GM12865 (cell line): ENCODE measurements around the gene ZNF772.
"Not testable (repeated sequence)": the region's sequence is repeated elsewhere in the genome, so short reads cannot be mapped to it uniquely, and the experiment has no call there.

Experiments
- DNase-seq: peaks from one replicate; pipeline ENCODE4 v3.0.0; 2010; ENCODE audit warnings: low read depth
- H3K4me3 ChIP-seq: 2 replicates; pipeline ENCODE4 v1.5.1; 2011; ENCODE audit warnings: mild to moderate bottlenecking, low read depth, low read length, control low read depth
- TF ChIP-seq, protein P1 (sequence below): IDR thresholded peaks from 2 replicates; pipeline ENCODE4 v1.5.1; 2011; ENCODE audit warnings: low read length, control low read depth, low read depth, inconsistent platforms; ENCODE audit not compliant: insufficient read depth; ENCODE audit errors: missing control alignments

Gene ZNF772

DNA sequence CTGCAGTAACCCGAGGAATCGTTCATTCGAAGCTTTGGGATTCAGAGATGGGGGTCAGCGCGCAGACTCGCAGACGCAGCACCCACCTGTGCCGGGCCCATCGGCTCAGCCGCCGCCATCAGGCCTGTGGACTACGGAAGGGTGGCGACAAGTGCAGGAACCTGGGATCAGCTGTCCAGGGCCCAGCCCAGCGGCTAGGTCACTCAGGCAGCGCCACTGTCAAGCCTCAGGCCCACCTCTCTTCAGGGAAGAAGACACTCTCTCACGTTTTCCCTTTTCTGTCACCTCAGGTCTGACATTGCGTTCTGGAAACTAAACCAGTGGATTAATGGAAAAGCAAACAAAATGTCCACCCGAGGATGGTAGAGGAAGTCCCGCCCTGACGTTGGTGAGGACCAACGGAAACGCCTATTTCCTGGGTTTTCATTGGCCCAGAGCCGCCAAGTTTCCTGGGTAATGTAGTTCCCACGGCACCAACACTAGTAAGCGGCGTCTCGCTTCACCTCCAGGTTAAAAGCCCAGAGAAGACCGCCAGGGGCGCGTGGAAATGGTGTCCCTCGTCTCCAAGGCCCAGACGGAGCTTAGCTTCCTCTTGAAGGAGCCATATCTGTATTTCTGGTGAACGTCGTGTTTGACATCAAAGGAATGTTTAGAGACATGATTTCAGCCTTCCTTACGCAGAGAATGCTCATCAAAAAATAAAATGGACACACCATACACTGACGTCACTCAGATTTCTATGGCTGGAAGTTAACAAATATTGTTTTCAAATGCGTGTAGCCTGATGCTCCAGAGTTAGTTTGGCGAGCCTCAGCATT, at the start of gene ZNF772:
TSS of gene ZNF772 (minus strand) at position 376 of the 818 bp plus-strand sequence. CDS start at position 119, 257 bp downstream.
- TF ChIP-seq, protein P1, sequence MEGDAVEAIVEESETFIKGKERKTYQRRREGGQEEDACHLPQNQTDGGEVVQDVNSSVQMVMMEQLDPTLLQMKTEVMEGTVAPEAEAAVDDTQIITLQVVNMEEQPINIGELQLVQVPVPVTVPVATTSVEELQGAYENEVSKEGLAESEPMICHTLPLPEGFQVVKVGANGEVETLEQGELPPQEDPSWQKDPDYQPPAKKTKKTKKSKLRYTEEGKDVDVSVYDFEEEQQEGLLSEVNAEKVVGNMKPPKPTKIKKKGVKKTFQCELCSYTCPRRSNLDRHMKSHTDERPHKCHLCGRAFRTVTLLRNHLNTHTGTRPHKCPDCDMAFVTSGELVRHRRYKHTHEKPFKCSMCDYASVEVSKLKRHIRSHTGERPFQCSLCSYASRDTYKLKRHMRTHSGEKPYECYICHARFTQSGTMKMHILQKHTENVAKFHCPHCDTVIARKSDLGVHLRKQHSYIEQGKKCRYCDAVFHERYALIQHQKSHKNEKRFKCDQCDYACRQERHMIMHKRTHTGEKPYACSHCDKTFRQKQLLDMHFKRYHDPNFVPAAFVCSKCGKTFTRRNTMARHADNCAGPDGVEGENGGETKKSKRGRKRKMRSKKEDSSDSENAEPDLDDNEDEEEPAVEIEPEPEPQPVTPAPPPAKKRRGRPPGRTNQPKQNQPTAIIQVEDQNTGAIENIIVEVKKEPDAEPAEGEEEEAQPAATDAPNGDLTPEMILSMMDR: peak; percentile 67

DNA sequence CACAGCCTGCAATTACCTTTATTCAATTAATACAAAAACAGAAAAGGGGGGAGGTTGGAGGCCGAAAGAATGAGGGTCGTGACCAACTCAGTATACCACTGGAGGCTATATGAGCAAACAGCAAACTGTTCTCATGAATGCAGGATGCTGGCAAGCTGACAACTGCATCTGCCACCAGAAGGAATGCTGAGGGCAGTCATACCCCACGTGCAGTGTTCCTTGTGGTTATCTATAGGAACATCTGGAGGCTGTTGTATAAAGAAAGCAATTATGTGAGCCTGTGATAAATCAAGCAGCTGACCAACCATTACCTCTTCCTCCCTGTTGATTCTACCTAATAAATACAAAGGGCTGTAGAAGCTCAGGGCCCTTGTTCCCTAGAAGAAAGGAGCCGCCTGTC, 40.7 kb upstream of the ZNF772 start:
- DNase-seq, H3K4me3 ChIP-seq: not testable (repeated sequence)

More for the DNA sequence above, at the start of gene ZNF772:
- peak within 1 kb of the TSS; percentile 63 for H3K4me3 ChIP-seq
- DNase-seq: peak; percentile 94

DNA sequence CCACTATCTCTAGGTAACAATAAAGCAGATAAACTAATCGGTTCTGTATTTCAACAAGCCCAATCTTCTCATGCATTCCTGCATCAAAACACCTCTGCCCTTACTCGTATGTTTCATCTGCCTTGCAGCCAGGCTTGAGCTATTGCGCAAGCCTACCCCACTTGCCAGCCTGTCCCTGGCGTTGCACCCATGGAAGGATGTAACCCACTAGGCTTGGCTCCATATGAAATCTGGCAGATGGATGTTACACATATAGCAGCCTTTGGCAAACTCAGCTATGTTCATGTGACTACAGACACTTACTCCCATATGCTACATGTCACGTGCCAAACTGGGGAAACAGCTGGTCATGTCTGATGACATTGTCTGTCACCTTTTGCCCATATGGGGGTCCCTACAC, 37.9 kb upstream of the ZNF772 start:
- no peak overlapping the region for H3K4me3 ChIP-seq
- TF ChIP-seq, protein P1: no peak
- DNase-seq: no peak

DNA sequence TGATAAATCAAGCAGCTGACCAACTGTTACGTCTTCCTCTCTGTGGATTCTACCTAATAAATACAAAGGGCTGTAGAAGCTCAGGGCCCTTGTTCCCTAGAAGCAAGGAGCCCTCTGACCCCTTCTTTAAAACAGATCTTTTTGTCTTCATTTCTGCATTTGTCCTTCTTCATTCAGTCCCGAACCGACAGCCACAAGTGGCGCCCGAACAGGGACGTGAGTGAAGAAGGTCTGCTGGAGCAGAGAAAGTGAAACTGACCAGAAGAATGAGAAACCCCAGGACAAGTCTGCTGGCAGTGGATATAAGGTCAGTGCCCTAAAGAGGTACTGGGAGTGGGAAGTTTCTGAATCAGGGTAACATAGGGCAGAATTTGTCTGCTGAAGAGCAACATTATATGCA, 35.5 kb upstream of the ZNF772 start:
- DNase-seq: peak; percentile 26
- H3K4me3 ChIP-seq: no peak overlapping the region
- TF ChIP-seq, protein P1: no peak

DNA sequence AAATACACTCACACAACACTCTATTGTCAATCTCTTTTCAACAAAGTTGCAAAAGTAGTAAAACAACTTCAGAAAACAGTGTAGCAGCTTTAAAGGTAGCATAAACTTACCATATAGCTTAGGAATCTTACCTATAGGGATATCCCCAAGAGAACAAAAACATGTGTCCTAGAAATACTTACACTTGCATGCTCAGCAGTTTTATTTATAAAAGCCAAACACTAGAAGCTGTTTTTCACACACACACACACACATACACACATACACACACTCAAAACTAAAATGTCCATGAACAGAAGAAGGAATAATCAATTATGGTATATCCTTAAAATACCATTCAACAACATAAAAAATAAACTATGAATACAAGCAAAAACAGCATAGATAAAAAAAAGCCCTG, 34.1 kb upstream of the ZNF772 start:
- no peak overlapping the region for H3K4me3 ChIP-seq
- TF ChIP-seq, protein P1: no peak
- no peak for DNase-seq

DNA sequence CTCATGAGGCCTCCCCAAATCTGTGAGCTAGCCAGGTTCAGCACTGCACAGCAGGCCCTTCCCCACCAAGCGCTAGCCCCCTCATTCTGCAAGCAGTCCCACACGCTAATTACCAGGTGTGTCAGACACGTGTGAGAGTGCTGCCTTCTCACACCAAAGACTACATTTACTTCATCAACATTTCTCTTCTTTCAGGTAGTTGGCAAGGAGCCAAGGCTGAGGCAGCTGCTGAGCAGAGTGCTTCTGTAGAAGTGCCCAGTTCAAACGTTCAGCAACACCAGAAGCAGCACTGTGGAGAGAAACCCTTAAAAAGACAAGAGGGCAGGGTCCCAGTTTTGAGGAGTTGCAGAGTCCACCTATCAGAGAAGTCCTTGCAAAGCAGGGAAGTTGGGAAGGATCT, 28.8 kb upstream of the ZNF772 start:
- TF ChIP-seq, protein P1: no peak
- no peak for DNase-seq

DNA sequence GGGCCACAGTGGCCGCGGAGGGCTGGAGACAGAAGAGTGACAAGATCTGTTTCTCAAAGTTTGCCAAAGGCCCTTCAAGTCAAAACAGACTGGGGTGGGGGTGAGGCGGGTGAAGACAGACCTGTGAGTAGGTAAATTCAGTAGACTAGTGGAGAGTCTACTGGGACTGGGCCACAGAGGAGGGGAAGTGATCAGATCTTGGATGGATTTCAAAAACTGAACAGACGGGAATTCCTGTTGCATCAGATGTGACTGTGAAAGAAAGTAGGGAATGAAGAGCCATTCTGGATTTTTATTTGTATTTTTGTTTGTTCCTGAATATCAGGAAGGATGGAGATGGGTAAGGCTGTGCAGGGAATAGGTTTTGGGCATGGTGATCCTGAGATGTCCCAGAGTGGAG, 23.0 kb upstream of the ZNF772 start:
- H3K4me3 ChIP-seq: peak overlapping the region; percentile 54

More for the DNA sequence above, 28.8 kb upstream of the ZNF772 start:
- no peak overlapping the region for H3K4me3 ChIP-seq

DNA sequence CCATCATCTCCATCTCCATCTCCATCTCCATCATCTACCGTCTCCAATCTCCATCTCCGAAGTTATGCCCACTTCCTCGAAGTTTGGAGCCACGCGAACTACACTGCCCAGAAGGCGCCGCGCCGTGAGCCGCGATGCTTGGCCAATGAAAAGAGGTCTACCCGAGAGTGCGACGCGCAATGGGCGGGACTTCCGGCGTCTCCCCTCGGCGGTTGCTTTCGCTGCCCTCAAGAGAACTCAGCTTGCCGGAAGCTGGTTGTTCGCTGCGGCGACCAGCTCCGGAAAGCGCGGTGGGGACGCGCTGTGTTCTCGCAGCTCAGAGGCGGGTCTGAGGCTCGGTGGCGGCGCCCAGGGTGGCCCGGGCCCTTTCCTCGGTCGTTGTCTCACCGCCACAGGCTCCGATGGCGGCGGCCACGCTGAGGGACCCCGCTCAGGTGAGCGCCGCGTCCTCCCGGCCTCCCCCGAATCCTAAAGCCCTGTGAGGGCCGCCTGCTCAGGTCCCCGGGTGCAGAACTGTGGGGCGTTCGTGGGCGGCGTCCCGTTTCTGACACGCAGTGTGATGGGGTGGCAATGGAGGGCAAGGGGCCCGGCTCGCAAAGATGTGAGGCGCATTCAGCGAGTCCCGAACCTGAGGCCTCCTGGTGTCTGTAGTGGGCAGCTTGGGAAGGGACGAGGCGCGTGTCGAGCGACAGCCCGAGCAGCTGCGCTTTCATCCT, 22.5 kb upstream of the ZNF772 start, which contains the start of gene ZNF773:
TSS of gene ZNF773 (plus strand) at position 259 of the 716 bp plus-strand sequence. CDS start at position 402, 143 bp downstream.
- DNase-seq: peak; percentile 98
- H3K4me3 ChIP-seq: peak within 1 kb of the TSS; percentile 73

More for the DNA sequence above, 23.0 kb upstream of the ZNF772 start:
- not testable (repeated sequence) for DNase-seq

DNA sequence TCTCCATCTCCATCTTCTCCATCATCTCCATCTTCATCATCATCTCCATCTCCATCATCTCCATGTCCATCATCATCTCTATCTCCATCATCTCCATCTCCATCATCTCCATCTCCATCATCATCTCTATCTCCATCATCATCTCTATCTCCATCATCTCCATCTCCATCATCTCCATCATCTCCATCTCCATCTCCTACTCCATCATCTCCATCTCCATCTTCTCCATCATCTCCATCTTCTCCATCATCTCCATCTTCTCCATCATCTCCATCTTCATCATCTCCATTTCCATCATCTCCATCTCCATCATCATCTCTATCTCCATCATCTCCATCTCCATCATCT, 21.9 kb upstream of the ZNF772 start:
- H3K4me3 ChIP-seq, DNase-seq: not testable (repeated sequence)

DNA sequence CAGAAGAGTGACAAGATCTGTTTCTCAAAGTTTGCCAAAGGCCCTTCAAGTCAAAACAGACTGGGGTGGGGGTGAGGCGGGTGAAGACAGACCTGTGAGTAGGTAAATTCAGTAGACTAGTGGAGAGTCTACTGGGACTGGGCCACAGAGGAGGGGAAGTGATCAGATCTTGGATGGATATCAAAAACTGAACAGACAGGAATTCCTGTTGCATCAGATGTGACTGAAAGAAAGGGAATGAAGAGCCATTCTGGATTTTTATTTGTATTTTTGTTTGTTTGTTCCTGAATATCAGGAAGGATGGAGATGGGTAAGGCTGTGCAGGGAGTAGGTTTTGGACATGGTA, 10.9 kb upstream of the ZNF772 start:
- H3K4me3 ChIP-seq: peak overlapping the region; percentile 32; the same call in 1 of the 2 replicates
- not testable (repeated sequence) for DNase-seq

DNA sequence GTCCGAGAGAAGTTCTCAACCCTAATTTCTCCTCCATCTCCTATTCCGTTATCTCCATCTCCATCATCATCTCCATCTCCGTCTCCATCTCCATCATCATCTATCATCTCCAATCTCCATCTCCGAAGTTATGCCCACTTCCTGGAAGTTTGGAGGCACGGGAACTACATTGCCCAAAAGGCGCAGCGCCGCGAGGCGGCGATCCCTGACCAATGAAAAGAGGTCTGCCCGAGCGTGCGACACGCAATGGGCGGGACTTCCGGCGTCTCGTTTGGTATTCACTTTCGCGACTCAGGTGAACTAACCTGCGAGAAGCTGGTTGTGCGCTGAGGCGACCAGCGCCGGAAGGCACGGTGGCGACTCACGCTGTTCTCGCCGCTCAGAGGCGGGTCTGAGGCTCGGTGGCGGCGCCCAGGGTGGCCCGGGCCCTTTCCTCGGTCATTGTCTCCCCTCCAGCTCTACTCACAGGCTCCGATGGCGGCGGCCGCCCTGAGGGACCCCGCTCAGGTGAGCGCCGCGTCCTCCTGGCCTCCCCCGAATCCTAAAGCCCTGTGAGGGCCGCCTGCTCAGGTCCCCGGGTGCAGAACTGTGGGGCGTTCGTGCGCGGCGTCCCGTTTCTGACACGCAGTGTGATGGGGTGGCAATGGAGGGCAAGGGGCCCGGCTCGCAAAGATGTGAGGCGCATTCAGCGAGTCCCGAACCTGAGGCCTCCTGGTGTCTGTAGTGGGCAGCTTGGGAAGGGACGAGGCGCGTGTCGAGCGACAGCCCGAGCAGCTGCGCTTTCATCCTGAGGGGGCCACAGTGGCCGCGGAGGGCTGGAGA, 10.3 kb upstream of the ZNF772 start, which contains the start of gene ZNF419:
TSS of gene ZNF419 (plus strand) at position 274 of the 822 bp plus-strand sequence. CDS start at position 475, 201 bp downstream.
- DNase-seq: peak; percentile 94
- peak within 1 kb of the TSS; percentile 84 for H3K4me3 ChIP-seq
